ENCODE measurements around the gene MED13L. TPM values are rescaled to one million over a fixed set of nuclear protein-coding genes. Genes with fewer than 3 reads are reported as not detected.

Gene MED13L
- total and polyA plus RNA-seq, 2 of the 8 experiments (the other 6 are each of a cell fraction or from before 2014, with no cell fraction given): 15.9 to 51.7 TPM

GRCh38 chr12:115990241-115990640, 287.3 kb downstream of the MED13L start:
- no peak overlapping the region for H3K4ac ChIP-seq (replicated peaks; ENCODE audit: insufficient read length, low read depth, low read length)
- H3K79me2 ChIP-seq (ENCODE audit: control insufficient read depth in 1 of 2, insufficient read depth in 2 of 2, low read length in 2 of 2): 0 out of 4 replicates have a peak, but pooled peaks cover 0 to 3% of the 10 kb centered on the region in 2 experiments
- H3K4me1 ChIP-seq (replicated peaks in 1 of 4; ENCODE audit: control insufficient read depth in 3 of 4, insufficient read depth in 4 of 4, low read length in 3 of 4): peaks cover 2 to 11% (median 8%) of the 10 kb centered on the region in 4 experiments; a peak in 3 of 7 replicates
- no peak overlapping the region for H4K8ac ChIP-seq (ENCODE audit: extremely low read depth, insufficient read depth, low read length)
- no peak overlapping the region for H2BK5ac ChIP-seq (ENCODE audit: low read depth, low read length)
- no peaks in the 10 kb centered on the region for H3K27me3 ChIP-seq (replicated peaks in 1 of 4; ENCODE audit: control insufficient read depth in 3 of 4, extremely low read depth in 1 of 4, insufficient read depth in 3 of 4, low read length in 3 of 4)
- H3K23ac ChIP-seq (ENCODE audit: insufficient read length): no peak overlapping the region
- 83% methylated on average over 3 of the region's 3 CpGs; no CpG with 5 or more reads in 1 of the 2 experiments for WGBS, 2 experiments (ENCODE audit: extremely low coverage in 1 of 2, insufficient coverage in 1 of 2, insufficient read length in 1 of 2, insufficient replicate concordance in 2 of 2, low coverage in 1 of 2, low lambda C conversion rate in 2 of 2, missing lambda C conversion rate in 1 of 2)
- ChIA-PET CTCF (ENCODE audit: partially characterized antibody) (interaction anchor here (1.0 to 3.0 kb wide), 3 partner anchors 8 to 610 kb away, joined by 3 to 28 read pairs (median 3); no protein-coding TSS in a partner anchor), POLR2A (ENCODE audit: partially characterized antibody) (no interaction called here)
- no peak overlapping the region for H2AK5ac ChIP-seq (ENCODE audit: low read depth, low read length)
- H3K56ac ChIP-seq (replicated peaks; ENCODE audit: insufficient read length, low read depth, low read length): no peak overlapping the region
- H3K14ac ChIP-seq (ENCODE audit: insufficient read length): no peak overlapping the region
- no peak overlapping the region for H2BK12ac ChIP-seq (ENCODE audit: low read depth, low read length)
- H2BK120ac ChIP-seq (replicated peaks; ENCODE audit: low read depth, low read length): no peak overlapping the region
- H3K4me3 ChIP-seq (ENCODE audit: extremely low read depth in 1 of 4, insufficient read depth in 2 of 4, low read depth in 3 of 4, low read length in 4 of 4): no peak overlapping the region
- TF ChIP-seq SUZ12 (IDR thresholded peaks at IDR 0.05; ENCODE audit: low read length): no peak
- TF ChIP-seq CTCF (IDR thresholded peaks at IDR 0.05; ENCODE audit: control extremely low read depth in 1 of 3, insufficient read depth in 1 of 3, low read depth in 1 of 3, low read length in 3 of 3): no peak
- TF ChIP-seq CREB1 (IDR thresholded peaks at IDR 0.05): no peak
- no peak for TF ChIP-seq MAX (IDR thresholded peaks at IDR 0.05)
- no peak for DNase-seq (ENCODE audit: low read depth in 1 of 2, low spot score in 2 of 2)
- no peak overlapping the region for H2BK20ac ChIP-seq (ENCODE audit: low read length)
- peaks cover 5 to 32% (median 9%) of the 10 kb centered on the region in 4 experiments; a peak in 5 of 8 replicates for H3K36me3 ChIP-seq (ENCODE audit: control insufficient read depth in 2 of 4, insufficient read depth in 4 of 4, low read length in 3 of 4)
- H3K9ac ChIP-seq (replicated peaks in 1 of 4; ENCODE audit: extremely low read depth in 1 of 4, low read depth in 3 of 4, low read length in 3 of 4): no peak overlapping the region
- no peak overlapping the region for H3K4me2 ChIP-seq (ENCODE audit: insufficient read depth in 1 of 2, low read depth in 2 of 2, low read length in 2 of 2)
- no peak overlapping the region for H4K5ac ChIP-seq (ENCODE audit: insufficient read length, low read depth, low read length)
- no peak overlapping the region for H2BK15ac ChIP-seq (ENCODE audit: low read length)
- H3K23me2 ChIP-seq (ENCODE audit: low read depth, low read length): no peaks in the 10 kb centered on the region
- FAIRE-seq: no peak
- no peak overlapping the region for H2AFZ ChIP-seq (ENCODE audit: low read length)
- no peaks in the 10 kb centered on the region; the same call in 1 of the 2 replicates for H3K79me1 ChIP-seq (ENCODE audit: low read depth, low read length)
- H3K9me3 ChIP-seq (ENCODE audit: insufficient read depth in 2 of 2, low read depth in 1 of 2, low read length in 1 of 2): no peaks in the 10 kb centered on the region
- no peaks in the 10 kb centered on the region for H4K20me1 ChIP-seq (replicated peaks in 1 of 2; ENCODE audit: control insufficient read depth in 1 of 2, insufficient read depth in 2 of 2, low read length in 2 of 2)
- no peak overlapping the region for H4K91ac ChIP-seq (replicated peaks; ENCODE audit: insufficient read length, low read length)
- H3K27ac ChIP-seq (ENCODE audit: low read depth, low read length): no peak overlapping the region
- H3K18ac ChIP-seq (ENCODE audit: extremely low read depth, low read length): no peak overlapping the region
